ENCODE data around the gene DNMBP. TPM values are rescaled to one million over a fixed set of nuclear protein-coding genes. Genes with fewer than 3 reads are reported as not detected.

The DNMBP gene
- total and polyA plus RNA-seq, 2 of the 4 experiments (the other 2 are of a cell fraction): 10.9 to 13.6 TPM

GRCh38 chr10:100036850-100037249, 27.1 kb upstream of the DNMBP start:
- H2AFZ ChIP-seq (replicated peaks; ENCODE audit: low read length, poor library complexity): no peak overlapping the region
- WGBS, 2 experiments (ENCODE audit: extremely low coverage in 2 of 2, insufficient read length in 1 of 2): 100% methylated on average over 2 of the region's 7 CpGs; no CpG with 5 or more reads in 1 of the 2 experiments
- H4K8ac ChIP-seq (ENCODE audit: low read depth in 2 of 2, low read length in 2 of 2): no peak overlapping the region

More at GRCh38 chr10:100036850-100037249, 27.1 kb upstream of the DNMBP start:
- no peak overlapping the region for H2AK5ac ChIP-seq (ENCODE audit: low read depth, low read length)
- no peaks in the 10 kb centered on the region for H3K9me3 ChIP-seq (ENCODE audit: control insufficient read depth, insufficient read depth, low read length)
- no TSS peak for BruUV-seq (replicated peaks)
- no peak overlapping the region for H3K14ac ChIP-seq (replicated peaks; ENCODE audit: low read depth, low read length)
- ATAC-seq (ENCODE audit: low read depth) (no peak), DNase-seq (no peak)
- H3K23ac ChIP-seq (ENCODE audit: low read depth, low read length): no peak overlapping the region
- no peak overlapping the region for H3K18ac ChIP-seq (ENCODE audit: low read depth, low read length)
- no peaks in the 10 kb centered on the region for H3K9me1 ChIP-seq (ENCODE audit: insufficient read depth, low read length)
- CTCF ChIA-PET: no interaction called here
- intact Hi-C loops (cut with micrococcal nuclease): no loop called here
- no peaks in the 10 kb centered on the region for H4K20me1 ChIP-seq (ENCODE audit: insufficient read depth, low read length)
- no peak overlapping the region for H3K27ac ChIP-seq (ENCODE audit: insufficient read depth, low read length)
- no peak overlapping the region for H3K4me3 ChIP-seq (ENCODE audit: insufficient read depth, low read depth, low read length)
- H3K4ac ChIP-seq (ENCODE audit: low read depth, low read length): no peak overlapping the region
- H4K91ac ChIP-seq (ENCODE audit: insufficient read depth, low read depth, low read length): no peak overlapping the region
- POLR2A ChIA-PET (ENCODE audit: unreplicated experiment): no interaction called here
- H3K36me3 ChIP-seq (ENCODE audit: control insufficient read depth, insufficient read depth, low read length): no peaks in the 10 kb centered on the region
- TF ChIP-seq, protein P1, sequence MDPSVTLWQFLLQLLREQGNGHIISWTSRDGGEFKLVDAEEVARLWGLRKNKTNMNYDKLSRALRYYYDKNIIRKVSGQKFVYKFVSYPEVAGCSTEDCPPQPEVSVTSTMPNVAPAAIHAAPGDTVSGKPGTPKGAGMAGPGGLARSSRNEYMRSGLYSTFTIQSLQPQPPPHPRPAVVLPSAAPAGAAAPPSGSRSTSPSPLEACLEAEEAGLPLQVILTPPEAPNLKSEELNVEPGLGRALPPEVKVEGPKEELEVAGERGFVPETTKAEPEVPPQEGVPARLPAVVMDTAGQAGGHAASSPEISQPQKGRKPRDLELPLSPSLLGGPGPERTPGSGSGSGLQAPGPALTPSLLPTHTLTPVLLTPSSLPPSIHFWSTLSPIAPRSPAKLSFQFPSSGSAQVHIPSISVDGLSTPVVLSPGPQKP (IDR thresholded peaks at IDR 0.05; ENCODE audit: borderline replicate concordance, low read depth, low read length): no peak
- TF ChIP-seq, protein P2, sequence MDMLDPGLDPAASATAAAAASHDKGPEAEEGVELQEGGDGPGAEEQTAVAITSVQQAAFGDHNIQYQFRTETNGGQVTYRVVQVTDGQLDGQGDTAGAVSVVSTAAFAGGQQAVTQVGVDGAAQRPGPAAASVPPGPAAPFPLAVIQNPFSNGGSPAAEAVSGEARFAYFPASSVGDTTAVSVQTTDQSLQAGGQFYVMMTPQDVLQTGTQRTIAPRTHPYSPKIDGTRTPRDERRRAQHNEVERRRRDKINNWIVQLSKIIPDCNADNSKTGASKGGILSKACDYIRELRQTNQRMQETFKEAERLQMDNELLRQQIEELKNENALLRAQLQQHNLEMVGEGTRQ (IDR thresholded peaks at IDR 0.05; ENCODE audit: low read depth, low read length): no peak
- TF ChIP-seq BHLHE40 (IDR thresholded peaks at IDR 0.05; ENCODE audit: low read depth, low read length): no peak
- TF ChIP-seq MAFK (IDR thresholded peaks at IDR 0.05; ENCODE audit: low read depth, low read length): no peak
- TF ChIP-seq SMC3 (IDR thresholded peaks at IDR 0.05; ENCODE audit: low read depth, low read length): no peak
- TF ChIP-seq RFX5 (IDR thresholded peaks at IDR 0.05; ENCODE audit: low read depth, low read length): no peak
- no peak for TF ChIP-seq RAD21 (IDR thresholded peaks at IDR 0.05; ENCODE audit: low read length)
- no peak for TF ChIP-seq MAZ (IDR thresholded peaks at IDR 0.05; ENCODE audit: borderline replicate concordance, low read depth, low read length)
- TF ChIP-seq POLR2A (IDR thresholded peaks at IDR 0.05; ENCODE audit: low read depth, low read length): no peak
- TF ChIP-seq CTCF (conservative IDR thresholded peaks at IDR 0.05; ENCODE audit: low read depth, low read length): no peak
- no peak for TF ChIP-seq RCOR1 (IDR thresholded peaks at IDR 0.05; ENCODE audit: insufficient replicate concordance, low read length)
- no peak for TF ChIP-seq NFE2L2 (IDR thresholded peaks at IDR 0.05; ENCODE audit: low read depth, low read length)
- no peak for TF ChIP-seq CEBPB (IDR thresholded peaks at IDR 0.05; ENCODE audit: low read depth, low read length)
- no peak for TF ChIP-seq MXI1 (IDR thresholded peaks at IDR 0.05; ENCODE audit: borderline replicate concordance, low read depth, low read length)
- no peak for TF ChIP-seq CHD1 (IDR thresholded peaks at IDR 0.05; ENCODE audit: low read depth, low read length)
- TF ChIP-seq FOS (IDR thresholded peaks at IDR 0.05; ENCODE audit: low read depth, low read length): no peak
- dilution Hi-C loops (cut with HindIII; ENCODE audit: low sequenced_read_pairs, unreplicated experiment): no loop called here
- no peak overlapping the region for H2BK120ac ChIP-seq (ENCODE audit: low read depth, low read length)
- H3K9ac ChIP-seq (ENCODE audit: low read depth, low read length): no peak overlapping the region
- in situ Hi-C loops (cut with MboI; ENCODE audit: low sequenced_read_pairs): no loop called here
- no peak overlapping the region for H3K56ac ChIP-seq (ENCODE audit: extremely low read depth, insufficient read depth, low read length)
- H3K79me1 ChIP-seq (ENCODE audit: low read depth in 1 of 2, low read length in 2 of 2): no peaks in the 10 kb centered on the region
- no peak overlapping the region for H2BK5ac ChIP-seq (ENCODE audit: low read depth, low read length, poor library complexity, severe bottlenecking)
- H3K4me1 ChIP-seq (ENCODE audit: control insufficient read depth, insufficient read depth, low read length): no peaks in the 10 kb centered on the region
- no peak overlapping the region for H2BK20ac ChIP-seq (ENCODE audit: low read depth, low read length)
- H2BK15ac ChIP-seq (ENCODE audit: low read depth, low read length): no peak overlapping the region
- no peak overlapping the region for H2AK9ac ChIP-seq (replicated peaks; ENCODE audit: low read depth, low read length, poor library complexity)
- no peak overlapping the region for H3K4me2 ChIP-seq (ENCODE audit: low read depth, low read length)
- no peak overlapping the region for H4K5ac ChIP-seq (ENCODE audit: low read depth, low read length)
- H3K27me3 ChIP-seq (ENCODE audit: control insufficient read depth, insufficient read depth, low read length): no peaks in the 10 kb centered on the region
